ENCODE data around the gene SERP1.
A peak's percentile ranks its signal among the peaks of the same experiment; 100 is the strongest.

SERP1 gene

GRCh38 chr3:150546226-150547044 is at the start of gene SERP1, which contains the start of gene EIF2A:
TSS of gene SERP1 (minus strand) at chr3:150546496. CDS start at chr3:150546135, 361 bp downstream.
TSS of gene EIF2A (plus strand) at chr3:150546787. CDS start at chr3:150546803, 16 bp downstream.
- DNase-seq (peak; percentile 99), ATAC-seq (peak; percentile 97)

GRCh38 chr3:150594150-150594549 is 47.9 kb upstream of the SERP1 start:
- ATAC-seq (no peak), DNase-seq (no peak)

GRCh38 chr3:150589759-150590158 is 43.5 kb upstream of the SERP1 start:
- ATAC-seq: no peak
- DNase-seq: no peak

DNA sequence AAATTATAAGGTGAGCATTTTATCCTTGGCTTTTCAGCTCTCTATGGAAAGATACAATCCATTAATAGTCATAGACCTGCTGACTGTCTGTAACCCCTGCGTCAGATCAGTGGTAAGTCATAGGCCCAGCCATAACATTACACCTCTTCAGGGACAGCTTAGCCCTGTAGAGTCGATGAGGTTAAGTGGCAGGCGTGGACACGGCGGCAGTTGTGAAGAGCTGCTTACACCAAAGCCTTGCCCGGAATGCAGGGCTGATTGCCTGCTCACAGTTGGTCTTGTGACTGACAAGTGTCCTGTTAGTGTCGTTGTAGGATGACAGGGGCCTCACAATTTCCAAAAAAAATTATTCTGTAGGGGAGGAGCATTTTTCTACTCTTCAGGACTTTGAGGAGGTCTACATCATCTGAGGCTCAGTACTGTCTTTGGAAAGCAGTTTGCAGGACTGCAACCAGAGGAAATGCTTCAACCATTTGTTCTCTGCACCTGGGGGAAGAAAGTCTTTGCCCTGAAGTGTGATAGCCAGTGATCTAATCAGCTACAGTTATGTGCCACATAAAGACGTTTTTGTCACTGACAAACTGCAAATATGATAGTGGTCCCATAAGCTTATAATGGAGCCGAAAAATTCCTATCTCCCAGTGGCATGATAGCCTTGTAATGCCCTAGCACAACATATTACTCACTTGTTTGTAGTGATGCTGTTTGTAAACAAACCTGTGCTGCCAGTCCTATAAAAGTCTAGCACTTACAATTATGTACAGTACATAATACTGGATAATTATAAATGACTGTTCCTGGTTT is 41.9 kb upstream of the SERP1 start:
- DNase-seq (no peak), ATAC-seq (no peak)

DNA sequence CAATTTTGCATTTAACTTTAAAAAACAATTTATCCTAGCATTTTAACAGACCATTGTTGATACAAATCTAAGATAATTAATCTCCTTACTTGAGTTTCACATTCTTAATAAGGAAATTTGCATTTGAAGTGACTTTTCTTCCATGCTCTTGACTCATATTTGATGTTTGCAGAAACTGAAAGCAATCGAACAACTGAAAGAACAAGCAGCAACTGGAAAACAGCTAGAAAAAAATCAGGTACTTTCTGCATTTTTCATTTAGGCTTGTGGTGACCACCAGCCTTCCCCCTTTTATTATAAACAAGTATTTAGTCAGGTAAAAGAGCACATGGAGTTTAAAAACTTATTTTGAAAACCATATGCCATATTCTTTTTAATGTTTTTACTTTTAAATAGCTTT is 36.7 kb upstream of the SERP1 start:
- no peak for ATAC-seq
- DNase-seq: no peak

- ATAC-seq: no peak
Measured at GRCh38 chr3:150582620-150583019, 36.3 kb upstream of the SERP1 start.

DNA sequence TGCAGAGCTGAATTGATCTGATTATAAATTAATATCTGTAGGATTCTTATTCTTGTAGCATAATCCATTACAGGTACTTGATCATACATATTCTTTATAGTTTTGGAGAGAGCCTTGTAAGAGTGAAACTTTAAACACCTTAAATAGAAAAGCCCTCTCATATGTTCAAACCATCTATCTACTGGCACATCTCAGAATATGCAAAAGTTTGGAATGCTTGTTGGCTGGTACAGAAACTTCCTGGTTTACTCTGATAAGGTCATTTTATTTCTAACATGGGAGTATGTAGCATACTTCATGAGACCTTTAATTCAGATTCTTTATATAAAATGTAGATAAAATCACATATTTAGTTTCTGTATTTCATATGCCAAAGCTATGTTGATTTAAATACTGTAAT is 34.9 kb upstream of the SERP1 start:
- ATAC-seq (no peak), DNase-seq (no peak)

More at GRCh38 chr3:150582620-150583019, 36.3 kb upstream of the SERP1 start:
- no peak for DNase-seq

- DNase-seq (no peak), ATAC-seq (no peak)
Measured at GRCh38 chr3:150577855-150578254, 31.6 kb upstream of the SERP1 start.

- ATAC-seq: no peak
- DNase-seq: no peak
Measured at GRCh38 chr3:150567328-150567727, 21.0 kb upstream of the SERP1 start.

DNA sequence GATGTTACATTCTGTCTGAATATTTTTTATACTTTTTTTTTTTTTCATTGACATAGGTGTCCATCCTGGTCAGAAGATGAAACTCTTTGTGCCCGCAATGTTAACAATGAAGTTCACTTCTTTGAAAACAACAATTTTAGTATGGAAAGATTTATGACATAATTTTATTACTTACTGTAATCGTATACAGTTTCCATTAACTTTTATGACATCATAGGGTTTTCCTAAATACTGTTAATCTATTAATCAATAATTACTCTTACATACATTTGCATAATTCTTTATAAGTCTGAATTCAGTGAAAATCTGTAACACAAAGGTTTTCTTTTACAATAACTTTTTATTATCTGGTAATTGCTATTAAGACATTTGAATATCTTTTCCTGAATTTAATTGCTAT is 17.9 kb upstream of the SERP1 start:
- ATAC-seq (no peak), DNase-seq (no peak)

DNA sequence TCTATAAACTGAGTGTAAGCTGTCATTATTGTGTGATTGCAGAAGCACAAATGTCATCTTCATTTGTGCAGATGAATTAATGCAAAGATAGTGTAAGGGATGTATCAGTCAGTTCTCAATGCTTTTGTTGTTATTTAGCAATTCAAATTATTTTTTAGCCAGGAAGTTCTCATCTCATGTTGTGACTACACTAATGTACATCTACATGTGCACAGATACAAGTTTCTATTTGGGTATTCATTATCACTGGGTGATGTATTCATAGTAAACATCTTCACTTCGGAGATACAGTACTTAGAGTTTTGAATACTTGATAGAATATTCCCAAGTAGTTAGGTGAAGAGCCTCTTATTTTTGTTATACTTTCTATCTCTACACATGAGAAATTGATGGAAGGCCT is 11.4 kb upstream of the SERP1 start:
- DNase-seq (no peak), ATAC-seq (no peak)

DNA sequence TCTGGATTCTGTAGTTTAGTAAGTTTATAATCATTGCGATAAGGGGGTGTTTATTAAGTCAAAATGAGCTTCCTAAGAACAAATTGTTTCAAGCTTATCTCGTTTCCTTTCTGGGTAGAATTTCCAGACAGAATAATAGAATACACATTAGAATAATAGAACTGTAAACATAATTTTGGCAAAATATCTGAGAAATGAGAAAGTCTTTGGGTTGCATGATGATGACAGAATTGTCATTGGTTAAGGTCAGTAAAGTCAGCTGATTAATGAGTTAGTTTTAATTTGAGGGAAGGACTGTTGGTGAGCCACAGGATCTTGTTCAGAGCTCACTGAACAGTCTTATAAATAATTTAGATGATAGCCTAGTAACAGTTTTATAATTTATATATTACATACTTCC is 10.5 kb upstream of the SERP1 start:
- ATAC-seq (no peak), DNase-seq (no peak)

GRCh38 chr3:150555859-150556436 is 9.7 kb upstream of the SERP1 start:
- DNase-seq: no peak
- peak; percentile 36 for ATAC-seq

GRCh38 chr3:150547045-150547741 is 897 bp upstream of the SERP1 start:
- ATAC-seq (no peak), DNase-seq (no peak)

DNA sequence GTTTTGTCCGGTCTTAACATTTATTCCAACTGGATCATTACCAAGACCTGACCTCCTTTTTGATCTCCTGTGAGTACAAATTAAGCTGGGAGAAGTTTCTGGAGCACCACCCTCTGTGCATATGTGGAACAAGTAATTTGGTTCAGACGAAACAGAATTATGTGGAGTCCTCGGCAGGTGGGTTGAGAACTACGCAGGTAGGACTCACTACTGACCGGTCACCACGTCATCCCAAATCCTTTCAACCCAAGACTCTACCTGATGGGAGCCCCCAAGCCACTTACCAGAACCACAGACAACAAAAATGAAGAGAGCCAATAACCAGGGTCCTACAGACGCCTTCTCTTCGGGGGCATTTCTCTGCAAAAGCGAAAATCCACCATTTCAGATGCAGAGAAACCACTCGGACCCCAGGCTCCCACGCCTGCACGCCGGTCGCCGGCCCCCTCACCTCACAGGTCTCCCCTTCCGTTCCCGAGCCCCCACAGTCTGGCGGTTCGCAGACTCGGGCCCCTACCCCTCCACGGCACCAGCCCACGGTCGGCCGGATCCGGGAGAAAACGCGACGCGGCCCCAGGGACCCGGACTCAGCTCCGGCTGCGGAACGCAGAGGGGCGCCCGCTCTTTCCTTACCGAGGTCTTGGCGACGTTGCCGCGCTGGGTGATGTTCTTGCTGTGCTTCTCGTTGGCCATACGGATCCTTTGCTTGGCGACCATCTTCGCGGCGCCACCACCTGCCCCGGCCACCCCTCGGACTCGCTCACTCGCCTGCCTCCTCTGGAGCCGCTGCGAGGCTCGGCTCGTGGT is 674 bp downstream of the SERP1 start:
- ATAC-seq: peak; percentile 1
- peak; percentile 53 for DNase-seq

- DNase-seq (no peak), ATAC-seq (no peak)
Measured at GRCh38 chr3:150544726-150545125, 1.6 kb downstream of the SERP1 start.

- no peak for ATAC-seq
- no peak for DNase-seq
Measured at GRCh38 chr3:150544041-150544440, 2.3 kb downstream of the SERP1 start.

GRCh38 chr3:150543531-150543930 is 2.8 kb downstream of the SERP1 start:
- ATAC-seq: no peak
- DNase-seq: no peak

DNA sequence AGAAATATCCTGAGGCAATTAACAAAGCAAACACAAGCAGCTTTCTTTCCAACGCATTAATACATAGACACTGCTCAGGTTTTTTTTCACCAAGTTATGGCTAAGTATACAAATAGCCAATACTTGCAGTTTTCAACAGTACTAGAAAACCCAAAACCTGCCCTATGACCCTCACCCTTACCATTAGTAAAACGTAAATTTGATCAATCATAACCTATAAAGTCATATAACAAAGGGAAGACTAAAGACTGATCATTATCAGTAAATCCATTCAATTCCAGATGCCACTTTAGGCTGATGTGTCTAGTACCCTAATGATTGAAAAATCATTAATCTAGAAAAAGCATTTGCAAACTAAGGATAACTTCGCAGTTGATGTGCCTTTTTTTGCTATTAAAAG is 3.2 kb downstream of the SERP1 start:
- DNase-seq: no peak
- ATAC-seq: no peak

DNA sequence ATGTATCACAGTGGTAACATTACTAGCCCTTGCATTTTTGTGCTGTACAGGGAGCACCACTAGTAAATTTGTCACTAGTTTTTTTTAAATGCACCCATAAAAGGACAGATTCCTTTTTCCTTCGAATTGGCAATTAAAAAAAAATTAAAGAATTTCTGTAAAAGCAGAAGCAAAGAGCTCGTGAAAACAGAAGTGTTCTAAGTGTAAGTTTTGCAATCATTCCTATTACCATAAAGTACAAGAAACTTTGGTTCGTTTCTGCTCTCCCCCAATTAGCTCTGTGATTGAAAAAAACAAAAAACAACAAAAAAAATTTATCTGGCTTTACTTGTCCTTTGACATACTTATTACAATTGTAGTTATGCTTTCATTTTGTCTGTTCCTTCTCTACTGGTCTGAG is 5.3 kb downstream of the SERP1 start:
- no peak for ATAC-seq
- no peak for DNase-seq

GRCh38 chr3:150540297-150540696 is 6.0 kb downstream of the SERP1 start:
- DNase-seq (no peak), ATAC-seq (no peak)

All from stimulated activated naive CD8-positive, alpha-beta T cell treated with anti-CD3 and anti-CD28 coated beads, Interleukin-15, Interleukin-2, amounts not matched to agents 100 U/mL and 50 U/mL, for 24 hours (primary cell).